ENCODE results near the gene BTBD19. TPM values are rescaled to one million over a fixed set of nuclear protein-coding genes. Genes with fewer than 3 reads are reported as not detected.

BTBD19 gene
- total and polyA plus RNA-seq, 9 of the 15 experiments (the other 6 are each of a cell fraction or from before 2014, with no cell fraction given), result 0.22 to 2.0 (median 0.95) TPM

GRCh38 chr1:44801491-44802305, 6.6 kb upstream of the BTBD19 start (continued):
- TF ChIP-seq ZNF512 (tag; IDR thresholded peaks at IDR 0.05) (no peak), NFIC (IDR thresholded peaks at IDR 0.05) (peak; percentile 29; the same call in 1 of the 2 replicates), DDX20 (tag; IDR thresholded peaks at IDR 0.05; ENCODE audit: low read depth) (no peak), FOXA3 (CRISPR knock-in tag; conservative IDR thresholded peaks at IDR 0.05 in 1 of 2, IDR thresholded peaks at IDR 0.05 in 1 of 2) (no peak), BRD9 (IDR thresholded peaks at IDR 0.05; ENCODE audit: low read depth, partially characterized antibody) (no peak), MED1 (CRISPR knock-in tag; IDR thresholded peaks at IDR 0.05; ENCODE audit: borderline replicate concordance) (no peak), FOXM1 (IDR thresholded peaks at IDR 0.05; ENCODE audit: low read depth) (no peak), FOXM1 (CRISPR knock-in tag; IDR thresholded peaks at IDR 0.05; ENCODE audit: low read depth) (no peak), SPI1 (IDR thresholded peaks at IDR 0.05; ENCODE audit: borderline replicate concordance, low read depth, low read length) (no peak), KLF10 (CRISPR knock-in tag; IDR thresholded peaks at IDR 0.05) (no peak), MEF2D (tag; conservative IDR thresholded peaks at IDR 0.05; ENCODE audit: low read depth) (no peak), SMC3 (conservative IDR thresholded peaks at IDR 0.05; ENCODE audit: insufficient read depth, low read depth, low read length) (no peak), SMAD3 (CRISPR knock-in tag; conservative IDR thresholded peaks at IDR 0.05) (no peak), LEF1 (IDR thresholded peaks at IDR 0.05) (peak; percentile 43; the same call in 1 of the 2 replicates), HOXB6 (CRISPR knock-in tag; IDR thresholded peaks at IDR 0.05; ENCODE audit: borderline replicate concordance) (no peak), GTF3C2 (IDR thresholded peaks at IDR 0.05; ENCODE audit: borderline replicate concordance, extremely low read depth, insufficient read length) (no peak), ZSCAN29 (IDR thresholded peaks at IDR 0.05) (no peak), ZNF740 (CRISPR knock-in tag; IDR thresholded peaks at IDR 0.05) (no peak), ZNF740 (tag; IDR thresholded peaks at IDR 0.05) (no peak), CTBP1 (IDR thresholded peaks at IDR 0.05; ENCODE audit: borderline replicate concordance) (peak; percentile 57; the same call in 1 of the 2 replicates), ZNF75A (CRISPR knock-in tag; IDR thresholded peaks at IDR 0.05) (no peak), PHF20 (IDR thresholded peaks at IDR 0.05; ENCODE audit: partially characterized antibody) (no peak)
- TF ChIP-seq, protein P1, sequence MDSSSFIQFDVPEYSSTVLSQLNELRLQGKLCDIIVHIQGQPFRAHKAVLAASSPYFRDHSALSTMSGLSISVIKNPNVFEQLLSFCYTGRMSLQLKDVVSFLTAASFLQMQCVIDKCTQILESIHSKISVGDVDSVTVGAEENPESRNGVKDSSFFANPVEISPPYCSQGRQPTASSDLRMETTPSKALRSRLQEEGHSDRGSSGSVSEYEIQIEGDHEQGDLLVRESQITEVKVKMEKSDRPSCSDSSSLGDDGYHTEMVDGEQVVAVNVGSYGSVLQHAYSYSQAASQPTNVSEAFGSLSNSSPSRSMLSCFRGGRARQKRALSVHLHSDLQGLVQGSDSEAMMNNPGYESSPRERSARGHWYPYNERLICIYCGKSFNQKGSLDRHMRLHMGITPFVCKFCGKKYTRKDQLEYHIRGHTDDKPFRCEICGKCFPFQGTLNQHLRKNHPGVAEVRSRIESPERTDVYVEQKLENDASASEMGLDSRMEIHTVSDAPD (CRISPR knock-in tag; IDR thresholded peaks at IDR 0.05), result no peak

Measured in K562 (cell line).